Lower leg skin (tissue), 3 donors: ENCODE results near the gene CEP57.

Experiments used
- CTCF ChIP-seq, 3 donors: fragments of 450-650 bp; IDR thresholded peaks; one replicate each; pipeline ENCODE4 v1.5.1; 2016; ENCODE audit warnings: antibody characterized with exemption in 3 of 3, mild to moderate bottlenecking in 3 of 3, moderate library complexity in 2 of 3
- POLR2A ChIP-seq, 2 donors: fragments of 450-650 bp; IDR thresholded peaks; one replicate each; pipeline ENCODE4 v1.6.1; 2016 to 2017; ENCODE audit warnings: antibody characterized with exemption in 2 of 2, mild to moderate bottlenecking in 1 of 2, moderate library complexity in 1 of 2

GRCh38 chr11:95877291-95877690 lies 87.0 kb downstream of the CEP57 start:
- TF ChIP-seq CTCF (IDR thresholded peaks at IDR 0.05) (no peak), POLR2A (IDR thresholded peaks at IDR 0.05) (no peak)
